Stimulated activated CD4-positive, alpha-beta T cell treated with anti-CD3 and anti-CD28 coated beads, Interleukin-4, amount 100 ng/mL, for 24 hours (primary cell): ENCODE measurements around the gene ANKRD13C.

Source experiments
- DNase-seq: peaks from one replicate; pipeline ENCODE4 v3.0.0-alpha.2; 2020

The ANKRD13C gene

GRCh38 chr1:70211541-70211940, 143.0 kb downstream of the ANKRD13C start:
- no peak for DNase-seq

GRCh38 chr1:70210820-70211219, 143.7 kb downstream of the ANKRD13C start:
- no peak for DNase-seq
